ENCODE measurements around the gene TBX19. TPM values are rescaled to one million over a fixed set of nuclear protein-coding genes. Genes with fewer than 3 reads are reported as not detected.

Gene TBX19
- total and polyA plus RNA-seq, 2 of the 4 experiments (the other 2 are of a cell fraction), result 0.18 to 0.89 TPM

- Histone ChIP-seq H2AK5ac (ENCODE audit: low read depth, low read length) (no peak overlapping the region), H3K27me3 (ENCODE audit: control insufficient read depth, insufficient read depth, low read length) (no peaks in the 10 kb centered on the region), H3K4me2 (ENCODE audit: low read depth, low read length) (no peak overlapping the region), H3K9me3 (ENCODE audit: control insufficient read depth, insufficient read depth, low read length) (no peaks in the 10 kb centered on the region), H3K27ac (ENCODE audit: insufficient read depth, low read length) (no peak overlapping the region), H2BK20ac (ENCODE audit: low read depth, low read length) (no peak overlapping the region), H3K14ac (replicated peaks; ENCODE audit: low read depth, low read length) (no peak overlapping the region), H2AFZ (replicated peaks; ENCODE audit: low read length, poor library complexity) (no peak overlapping the region), H3K9me1 (ENCODE audit: insufficient read depth, low read length) (peaks cover 4% of the 10 kb centered on the region; the same call in 1 of the 2 replicates), H3K4ac (ENCODE audit: low read depth, low read length) (no peak overlapping the region), H2BK15ac (ENCODE audit: low read depth, low read length) (no peak overlapping the region), H3K9ac (ENCODE audit: low read depth, low read length) (no peak overlapping the region), H3K36me3 (ENCODE audit: control insufficient read depth, insufficient read depth, low read length) (no peaks in the 10 kb centered on the region), H3K4me1 (ENCODE audit: control insufficient read depth, insufficient read depth, low read length) (peaks cover 3% of the 10 kb centered on the region; the same call in 1 of the 2 replicates), H3K79me1 (ENCODE audit: low read depth in 1 of 2, low read length in 2 of 2) (no peaks in the 10 kb centered on the region), H3K4me3 (ENCODE audit: insufficient read depth, low read depth, low read length) (no peak overlapping the region), H4K20me1 (ENCODE audit: insufficient read depth, low read length) (no peaks in the 10 kb centered on the region), H2BK120ac (ENCODE audit: low read depth, low read length) (no peak overlapping the region), H2BK5ac (ENCODE audit: low read depth, low read length, poor library complexity, severe bottlenecking) (no peak overlapping the region), H3K56ac (ENCODE audit: extremely low read depth, insufficient read depth, low read length) (no peak overlapping the region), H4K8ac (ENCODE audit: low read depth in 2 of 2, low read length in 2 of 2) (no peak overlapping the region), H2AK9ac (replicated peaks; ENCODE audit: low read depth, low read length, poor library complexity) (no peak overlapping the region), H3K23ac (ENCODE audit: low read depth, low read length) (no peak overlapping the region), H4K91ac (ENCODE audit: insufficient read depth, low read depth, low read length) (no peak overlapping the region), H3K18ac (ENCODE audit: low read depth, low read length) (no peak overlapping the region), H4K5ac (ENCODE audit: low read depth, low read length) (no peak overlapping the region)
- ChIA-PET CTCF (no interaction called here), POLR2A (ENCODE audit: unreplicated experiment) (no interaction called here)
- in situ Hi-C loops (cut with MboI; ENCODE audit: low sequenced_read_pairs), result no loop called here
- TF ChIP-seq NFE2L2 (IDR thresholded peaks at IDR 0.05; ENCODE audit: low read depth, low read length) (no peak), CHD1 (IDR thresholded peaks at IDR 0.05; ENCODE audit: low read depth, low read length) (no peak), MAFK (IDR thresholded peaks at IDR 0.05; ENCODE audit: low read depth, low read length) (no peak), RFX5 (IDR thresholded peaks at IDR 0.05; ENCODE audit: low read depth, low read length) (no peak), ELK1 (IDR thresholded peaks at IDR 0.05; ENCODE audit: borderline replicate concordance, low read depth, low read length) (no peak), BHLHE40 (IDR thresholded peaks at IDR 0.05; ENCODE audit: low read depth, low read length) (no peak), USF2 (IDR thresholded peaks at IDR 0.05; ENCODE audit: low read depth, low read length) (no peak), MXI1 (IDR thresholded peaks at IDR 0.05; ENCODE audit: borderline replicate concordance, low read depth, low read length) (no peak)
- intact Hi-C loops (cut with micrococcal nuclease), result no loop called here
- DNase-seq (no peak), ATAC-seq (ENCODE audit: low read depth) (no peak)
- WGBS, 2 experiments (ENCODE audit: extremely low coverage in 2 of 2, insufficient read length in 1 of 2), result no CpG with 5 or more reads among the region's 1 CpG
- dilution Hi-C loops (cut with HindIII; ENCODE audit: low sequenced_read_pairs, unreplicated experiment), result no loop called here
- no TSS peak for BruUV-seq (replicated peaks)
Measured at GRCh38 chr1:168316142-168316541, 35.5 kb downstream of the TBX19 start.
